Thymus (tissue), 11 donors: Measurements from ENCODE around the gene HSF5. TPM values are rescaled to one million over a fixed set of nuclear protein-coding genes. Genes with fewer than 3 reads are reported as not detected.
A peak's percentile ranks its signal among the peaks of the same experiment; 100 is the strongest.

Experiments used
- DNase-seq, 9 donors: peaks; one replicate each; pipeline ENCODE4 v3.0.0-alpha.2; 2013; ENCODE audit warnings: low spot score in 9 of 9, low read depth in 6 of 9, missing footprints in 1 of 9
- H3K27ac ChIP-seq, 2 donors: one replicate each; pipeline ENCODE4 v1.5.1; 2013; ENCODE audit warnings: control low read depth in 1 of 2, low read depth in 1 of 2, low read length in 1 of 2, mild to moderate bottlenecking in 1 of 2, moderate library complexity in 1 of 2
- H3K27me3 ChIP-seq, 2 donors: one replicate each; pipeline ENCODE4 v1.5.1; 2013; ENCODE audit warnings: low read length in 1 of 2; ENCODE audit not compliant: control insufficient read depth in 2 of 2, insufficient read depth in 1 of 2
- H3K36me3 ChIP-seq, 2 donors: one replicate each; pipeline ENCODE4 v1.5.1; 2013; ENCODE audit warnings: low read length in 1 of 2, mild to moderate bottlenecking in 1 of 2, moderate library complexity in 1 of 2; ENCODE audit not compliant: control insufficient read depth in 2 of 2, insufficient read depth in 2 of 2
- H3K4me1 ChIP-seq, 2 donors: one replicate each; pipeline ENCODE4 v1.5.1; 2013; ENCODE audit warnings: low read length in 2 of 2; ENCODE audit not compliant: control insufficient read depth in 2 of 2, insufficient read depth in 2 of 2
- H3K4me3 ChIP-seq, 2 donors: one replicate each; pipeline ENCODE4 v1.5.1; 2013; ENCODE audit warnings: low read length in 2 of 2, control low read depth in 1 of 2, mild to moderate bottlenecking in 1 of 2
- H3K9me3 ChIP-seq, 2 donors: one replicate each; pipeline ENCODE4 v1.5.1; 2013; ENCODE audit warnings: low read length in 1 of 2, mild to moderate bottlenecking in 1 of 2; ENCODE audit not compliant: control insufficient read depth in 2 of 2, insufficient read depth in 1 of 2
- WGBS: extraction: QIAGEN DNeasy Blood & Tissue Kit; methylation state at CpG from one replicate; pipeline ENCODE4 v1.1.7; 2013; 5-methylcytosine and 5-hydroxymethylcytosine counted together
- polyA plus RNA-seq: library from polyadenylated mRNA; stranded (reverse); fragments of 200-250 nt; gene quantifications from one replicate; pipeline ENCODE4 v1.2.3, GENCODE V29; 2013
- total RNA-seq: library from RNA; stranded (reverse); fragments of 120-200 nt; gene quantifications from one replicate; pipeline ENCODE4 v1.2.4, GENCODE V29; 2013
- donor health status: healthy.

Gene HSF5
- total and polyA plus RNA-seq, 2 donors = 0.90 to 0.91 TPM

GRCh38 chr17:58520843-58521430, 32.7 kb upstream of the HSF5 start:
- no peaks in the 10 kb centered on the region for H3K9me3 ChIP-seq
- H3K27me3 ChIP-seq = no peaks in the 10 kb centered on the region
- no peak for DNase-seq
- peaks cover 0 to 2% of the 10 kb centered on the region in 2 donors for H3K36me3 ChIP-seq
- H3K4me1 ChIP-seq = peaks cover 9 to 21% of the 10 kb centered on the region in 2 donors
- no peak overlapping the region for H3K4me3 ChIP-seq
- WGBS = 86% methylated on average over 15 of the region's 15 CpGs
- H3K27ac ChIP-seq = no peak overlapping the region

- under 1% methylated on average over 39 of the region's 39 CpGs for WGBS
- H3K27ac ChIP-seq = peak overlapping the region; percentile 94 to 97
- H3K36me3 ChIP-seq = peaks cover 0 to 4% of the 10 kb centered on the region in 2 donors
- H3K9me3 ChIP-seq = no peaks in the 10 kb centered on the region
- H3K4me3 ChIP-seq = peak overlapping the region; percentile 75 to 80
- DNase-seq = peak; percentile 96 to 100 (median 99)
- H3K4me1 ChIP-seq = peaks cover 24 to 39% of the 10 kb centered on the region in 2 donors
- no peaks in the 10 kb centered on the region for H3K27me3 ChIP-seq
Measured at GRCh38 chr17:58517928-58518609, 29.9 kb upstream of the HSF5 start.

DNA sequence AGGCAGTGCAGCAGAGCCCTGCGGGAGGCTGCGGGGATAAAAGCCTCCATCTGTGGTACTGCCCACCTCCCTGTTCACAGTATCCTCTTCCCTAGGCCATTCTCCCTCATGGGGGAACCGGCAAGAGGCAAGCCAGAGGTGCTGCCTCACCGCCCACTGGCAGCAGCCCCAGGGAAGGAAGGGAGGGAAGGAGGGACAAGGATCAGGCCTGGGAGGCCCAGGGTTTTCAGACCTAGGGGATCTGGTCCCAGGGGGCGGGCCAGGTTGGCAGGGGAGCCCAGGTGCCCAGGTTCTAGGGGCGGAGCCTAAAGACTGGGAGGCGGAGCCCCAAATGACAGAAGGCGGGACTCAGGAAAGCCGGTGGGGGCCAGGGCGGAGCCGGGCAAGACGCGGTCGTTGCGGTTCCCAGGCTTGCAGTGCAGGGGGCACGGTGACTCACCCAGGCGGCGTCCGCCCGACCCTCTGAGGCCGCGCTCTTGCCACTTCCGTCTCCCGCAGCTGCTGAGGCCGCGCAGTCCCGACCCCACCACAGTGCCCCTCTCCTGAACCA, 29.2 kb upstream of the HSF5 start:
- no peak for DNase-seq
- peak overlapping the region; percentile 74 to 95 for H3K27ac ChIP-seq
- peaks cover 2 to 10% of the 10 kb centered on the region in 2 donors for H3K36me3 ChIP-seq
- peak overlapping the region; percentile 59 to 80 for H3K4me3 ChIP-seq
- no peaks in the 10 kb centered on the region for H3K27me3 ChIP-seq
- no peaks in the 10 kb centered on the region for H3K9me3 ChIP-seq
- peaks cover 24 to 45% of the 10 kb centered on the region in 2 donors for H3K4me1 ChIP-seq
- 1% methylated on average over 27 of the region's 27 CpGs for WGBS

- H3K27ac ChIP-seq = peak overlapping the region; percentile 74 to 95
- H3K4me3 ChIP-seq = peak overlapping the region; percentile 59 to 80
- H3K36me3 ChIP-seq = peaks cover 4 to 17% of the 10 kb centered on the region in 2 donors
- H3K9me3 ChIP-seq = no peaks in the 10 kb centered on the region
- no peak for DNase-seq
- WGBS = 74% methylated on average over 2 of the region's 2 CpGs
- no peaks in the 10 kb centered on the region for H3K27me3 ChIP-seq
- peaks cover 24 to 45% of the 10 kb centered on the region in 2 donors for H3K4me1 ChIP-seq
Measured at GRCh38 chr17:58516644-58517377, 28.6 kb upstream of the HSF5 start.

DNA sequence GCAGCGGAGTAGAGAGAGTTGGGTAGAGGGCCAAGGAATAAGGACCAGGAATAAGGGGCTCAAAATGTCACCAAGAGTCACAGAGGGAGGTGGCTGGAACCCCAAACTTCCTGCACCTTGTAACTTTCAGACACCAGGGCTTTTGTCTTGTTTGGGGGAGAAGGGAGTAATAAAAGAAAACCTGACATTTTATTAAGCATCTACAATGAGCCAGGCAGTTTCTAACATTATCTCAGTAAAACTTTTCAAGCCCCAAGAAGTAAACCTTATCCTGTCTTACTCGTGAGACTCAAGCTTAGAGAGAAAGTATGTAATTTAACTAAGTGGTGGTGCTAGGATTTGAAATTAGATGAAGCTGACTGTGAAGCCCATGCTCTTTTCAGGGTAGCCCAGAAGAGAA, 27.1 kb upstream of the HSF5 start:
- Histone ChIP-seq H3K27me3 (no peaks in the 10 kb centered on the region), H3K9me3 (no peaks in the 10 kb centered on the region), H3K36me3 (peaks cover 18 to 32% of the 10 kb centered on the region in 2 donors), H3K4me1 (peaks cover 24 to 43% of the 10 kb centered on the region in 2 donors), H3K4me3 (no peak overlapping the region), H3K27ac (no peak overlapping the region)
- 95% methylated on average over 2 of the region's 2 CpGs for WGBS
- DNase-seq = no peak

DNA sequence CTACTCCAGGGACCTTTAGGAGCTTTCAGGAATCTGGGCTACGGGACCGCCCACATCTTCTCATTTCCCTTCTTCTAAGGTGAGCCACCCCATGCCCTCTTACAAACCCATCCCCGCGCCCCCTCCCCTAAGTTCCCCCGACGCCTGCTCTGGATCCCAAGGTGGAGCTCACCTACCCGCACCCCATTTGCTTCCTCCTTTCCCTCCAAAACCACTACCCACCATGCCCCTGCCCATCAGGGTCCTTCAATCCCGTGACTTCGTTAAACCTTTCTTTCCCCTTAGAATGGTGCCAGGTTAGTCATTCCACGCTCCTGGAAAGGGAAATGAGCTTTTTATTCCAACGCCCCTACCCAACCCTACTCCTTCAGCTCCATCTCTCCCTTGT, 26.6 kb upstream of the HSF5 start:
- H3K27me3 ChIP-seq = no peaks in the 10 kb centered on the region
- H3K27ac ChIP-seq = no peak overlapping the region
- peaks cover 23 to 37% of the 10 kb centered on the region in 2 donors for H3K36me3 ChIP-seq
- no peak for DNase-seq
- no peaks in the 10 kb centered on the region for H3K9me3 ChIP-seq
- H3K4me1 ChIP-seq = peaks cover 24 to 43% of the 10 kb centered on the region in 2 donors
- peak overlapping the region in 1 of 2 donors; percentile 66 for H3K4me3 ChIP-seq
- 44% methylated on average over 11 of the region's 11 CpGs for WGBS

DNA sequence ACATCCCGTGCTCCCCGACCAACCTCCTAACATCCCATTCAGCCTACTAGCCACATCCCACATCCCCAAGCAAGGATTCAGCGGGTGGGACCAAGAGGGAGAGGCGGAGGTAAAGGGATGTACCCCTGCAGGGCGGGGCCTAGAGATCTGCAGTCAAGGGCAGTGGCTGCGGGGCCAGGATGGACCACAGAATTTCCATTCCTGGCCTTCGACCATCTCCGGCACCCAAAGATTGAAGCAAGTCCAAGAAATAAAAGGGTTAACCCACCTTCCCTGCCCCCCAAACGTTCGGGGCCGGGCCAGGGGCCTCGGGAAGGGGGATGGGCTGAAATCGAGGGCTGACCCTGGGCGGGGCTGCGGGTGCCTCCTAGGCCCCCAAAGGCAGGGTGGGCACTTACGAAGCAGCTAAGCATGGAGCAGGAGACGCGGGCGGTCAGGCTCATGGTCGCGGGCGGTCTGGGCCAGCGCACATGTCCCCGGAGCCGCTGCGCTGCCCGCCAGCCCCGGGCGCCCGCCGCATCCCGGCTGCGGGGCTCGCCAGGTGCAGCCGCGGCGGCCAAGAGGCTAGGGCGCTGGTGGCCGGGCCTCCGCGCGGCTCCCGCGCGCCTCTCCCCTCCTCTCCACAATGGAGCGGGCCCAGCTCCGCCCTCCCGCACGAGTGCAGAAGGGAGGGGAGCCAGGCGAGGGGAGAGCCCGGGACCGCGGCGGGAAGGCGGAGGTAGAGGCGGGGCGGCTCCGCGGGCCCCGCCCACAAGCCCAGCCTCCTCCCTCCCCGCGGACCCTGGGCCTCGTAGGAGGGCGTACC, 26.0 kb upstream of the HSF5 start, which contains the start of gene MTMR4:
Gene MTMR4 (minus strand): TSS at position 674 of the 805 bp plus-strand sequence. CDS start 231 bp downstream, at position 443.
- Histone ChIP-seq H3K27ac (peak within 1 kb of the TSS in 1 of 2 donors; percentile 66), H3K4me3 (peak within 1 kb of the TSS; percentile 63 to 66), H3K9me3 (no peaks in the 10 kb centered on the region), H3K27me3 (no peaks in the 10 kb centered on the region), H3K36me3 (peaks cover 29 to 42% of the 10 kb centered on the region in 2 donors), H3K4me1 (peaks cover 24 to 40% of the 10 kb centered on the region in 2 donors)
- under 1% methylated on average over 64 of the region's 64 CpGs for WGBS
- DNase-seq = peak in 8 of 9 donors; percentile 40 to 81 (median 59)

DNA sequence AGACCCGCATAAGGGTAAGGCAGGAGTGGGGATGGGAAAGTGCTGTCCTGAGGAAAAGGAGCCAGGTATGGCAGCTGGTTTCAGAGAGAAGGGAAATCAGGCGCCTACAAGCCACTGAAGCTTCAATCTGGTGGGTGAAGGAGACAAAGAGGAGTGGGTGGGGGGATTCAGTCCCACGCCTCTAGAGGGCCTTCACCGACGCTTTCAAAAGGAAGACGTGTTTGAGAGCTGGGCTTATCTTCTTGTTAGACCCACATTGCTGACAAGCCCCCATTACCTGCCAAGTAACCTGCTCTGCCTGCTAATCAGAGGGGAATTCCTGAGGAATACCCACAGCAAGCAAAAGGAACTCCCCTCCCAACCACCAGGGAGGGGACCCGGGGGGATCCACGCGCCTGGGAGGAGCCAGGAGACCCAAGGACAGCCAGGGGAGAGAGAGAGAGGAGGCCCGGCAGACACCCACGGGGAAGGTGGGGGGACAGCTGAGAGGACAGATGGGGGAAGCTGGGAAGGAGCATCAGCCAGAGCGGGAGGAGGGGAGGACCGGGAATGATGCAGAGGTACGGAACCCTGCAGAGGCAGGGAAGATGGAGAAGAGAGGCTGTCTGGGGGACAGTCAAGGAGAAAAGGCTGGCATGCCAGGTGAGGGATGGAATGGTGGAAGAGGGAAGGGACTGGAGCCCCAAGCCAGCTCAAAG, 25.2 kb upstream of the HSF5 start:
- H3K27ac ChIP-seq = no peak overlapping the region
- H3K9me3 ChIP-seq = no peaks in the 10 kb centered on the region
- H3K4me1 ChIP-seq = peaks cover 24 to 34% of the 10 kb centered on the region in 2 donors
- H3K4me3 ChIP-seq = peak overlapping the region; percentile 63 to 66
- H3K36me3 ChIP-seq = peaks cover 37 to 49% of the 10 kb centered on the region in 2 donors
- peak in 1 of 9 donors; percentile 31 for DNase-seq
- no peaks in the 10 kb centered on the region for H3K27me3 ChIP-seq
- 19% methylated on average over 14 of the region's 14 CpGs for WGBS
